Endothelial cell of umbilical vein (primary cell): ENCODE results near the gene ZNF749. TPM values are rescaled to one million over a fixed set of nuclear protein-coding genes. Genes with fewer than 3 reads are reported as not detected.

Experiments used
- BruUV-seq: library from RNA; stranded (reverse); fragments of 400-500 nt; replicated peaks from 2 replicates; lab custom pipeline; 2021; lab: Mats Ljungman, UMichigan
- CTCF ChIA-PET: fragments of 300-600, 350-600 bp; sonication (Branson Sonifier 250); formaldehyde crosslinking; loops from one replicate; lab custom pipeline; 2021; ENCODE audit warnings: antibody characterized with exemption, inconsistent platforms; lab: Charles Lee
- POLR2A ChIA-PET: fragments of 300-600, 350-600 bp; sonication (Branson Sonifier 250); formaldehyde crosslinking; loops from one replicate; lab custom pipeline; 2021; ENCODE audit warnings: antibody characterized with exemption, inconsistent platforms; lab: Charles Lee
- DNase-seq: peaks from one replicate; pipeline ENCODE4 v3.0.0-alpha.2; 2011; ENCODE audit warnings: low read depth, low spot score
- FAIRE-seq: peaks from 2 replicates; lab custom pipeline; 2011; peaks lifted over from hg19 to GRCh38; lab: Jason Lieb, UNC
- H2AFZ ChIP-seq: 2 replicates; pipeline ENCODE4 v1.6.0; 2012; ENCODE audit warnings: low read depth, low read length, control low read depth, inconsistent platforms
- H3K27ac ChIP-seq: 2 replicates; pipeline ENCODE4 v1.5.1; 2011; ENCODE audit warnings: low read depth, mild to moderate bottlenecking, control low read depth, low read length, moderate library complexity; ENCODE audit not compliant: insufficient read depth
- H3K27me3 ChIP-seq, 2 experiments: 2 replicates each; pipeline versions ENCODE4 v1.6.0 to v1.6.1; 2011; ENCODE audit warnings: low read length in 2 of 2, mixed read lengths in 1 of 2; ENCODE audit not compliant: control insufficient read depth in 2 of 2, insufficient read depth in 2 of 2
- H3K36me3 ChIP-seq, 2 experiments: 2 replicates in 1 of 2; 3 replicates in 1 of 2; pipeline ENCODE4 v1.5.1; 2011; ENCODE audit warnings: low read length in 2 of 2, mild to moderate bottlenecking in 1 of 2, moderate library complexity in 1 of 2; ENCODE audit not compliant: control insufficient read depth in 2 of 2, insufficient read depth in 2 of 2; ENCODE audit errors: extremely low read depth in 1 of 2
- H3K4me1 ChIP-seq: 3 replicates; pipeline ENCODE4 v1.5.1; 2011; ENCODE audit warnings: mild to moderate bottlenecking, low read length; ENCODE audit not compliant: control insufficient read depth, insufficient read depth; ENCODE audit errors: extremely low read depth
- H3K4me2 ChIP-seq: 2 replicates; pipeline ENCODE4 v1.6.1; 2011; ENCODE audit warnings: low read length, control low read depth, mixed read lengths; ENCODE audit not compliant: insufficient read depth
- H3K4me3 ChIP-seq, 3 experiments: fragments of 200-600 bp in 1 of 3; sonication (generic), shearing (Covaris generic) in 1 of 3; replicated peaks in 1 of 3; 2 replicates each; pipeline ENCODE4 v1.5.1; 2011 to 2016; ENCODE audit warnings: control low read depth in 3 of 3, low read length in 3 of 3, mild to moderate bottlenecking in 2 of 3, inconsistent platforms in 1 of 3, low read depth in 1 of 3, moderate library complexity in 1 of 3; ENCODE audit not compliant: insufficient read depth in 1 of 3
- H3K79me2 ChIP-seq: 2 replicates; pipeline ENCODE4 v1.6.0; 2012; ENCODE audit warnings: low read length, inconsistent platforms; ENCODE audit not compliant: control insufficient read depth, insufficient read depth
- H3K9ac ChIP-seq: replicated peaks from 2 replicates; pipeline ENCODE3; 2011; ENCODE audit warnings: low read length, control low read depth; ENCODE audit not compliant: insufficient read depth; ENCODE audit errors: extremely low read depth
- H3K9me1 ChIP-seq: replicated peaks from 3 replicates; pipeline ENCODE4 v1.6.0; 2011; ENCODE audit warnings: mild to moderate bottlenecking, low read length; ENCODE audit not compliant: control insufficient read depth, insufficient read depth; ENCODE audit errors: extremely low read depth
- H3K9me3 ChIP-seq: replicated peaks from 2 replicates; pipeline ENCODE4 v1.5.1; 2012; ENCODE audit warnings: low read length, inconsistent platforms; ENCODE audit not compliant: control insufficient read depth, insufficient read depth
- H4K20me1 ChIP-seq: replicated peaks from 2 replicates; pipeline ENCODE3; 2011; ENCODE audit warnings: mild to moderate bottlenecking, low read length; ENCODE audit not compliant: control insufficient read depth, insufficient read depth; ENCODE audit errors: extremely low read depth
- GATA2 ChIP-seq: IDR thresholded peaks from 2 replicates; pipeline ENCODE4 v1.7.0; 2011; ENCODE audit warnings: low read depth, mild to moderate bottlenecking, moderate library complexity, mixed read lengths, low read length; ENCODE audit not compliant: insufficient read length, insufficient read depth
- JUN ChIP-seq: IDR thresholded peaks from 2 replicates; pipeline ENCODE4 v1.6.1; 2011; ENCODE audit warnings: borderline replicate concordance, low read depth; ENCODE audit not compliant: insufficient read length, insufficient read depth
- MYC ChIP-seq: IDR thresholded peaks from one replicate; pipeline ENCODE4 v1.6.1; 2011; ENCODE audit warnings: mild to moderate bottlenecking, low read depth, low read length
- POLR2A ChIP-seq: IDR thresholded peaks from 2 replicates; pipeline ENCODE4 v1.6.1; 2012; ENCODE audit warnings: low read depth, mild to moderate bottlenecking, control low read depth, low read length
- dilution Hi-C: fragments of 300-500 bp; cut with MboI; formaldehyde crosslinking; loops from one replicate; pipeline ENCODE4 v1.15.0; 2019; ENCODE audit warnings: low sequenced_read_pairs; ENCODE audit not compliant: extremely low pct_ligation_motif_present
- intact Hi-C: fragments of 100-400 bp; cut with micrococcal nuclease; formaldehyde crosslinking; loops from one replicate; pipeline ENCODE4 v1.10.0; 2022
- polyA plus RNA-seq, 4 experiments: library from polyadenylated mRNA; depleted of rRNA in 3 of 4; stranded (reverse) in 3 of 4; unstranded in 1 of 4; fragments of >200 nt; gene quantifications; 2 replicates each; pipeline versions ENCODE4 v1.2.1 to v1.2.3, GENCODE V29; 2011 to 2012; ENCODE audit warnings: missing spikeins in 1 of 4
- total RNA-seq: library from RNA; stranded (reverse); gene quantifications from 2 replicates; pipeline ENCODE4 v1.2.3, GENCODE V29; 2021
- TF ChIP-seq, protein P1 (sequence below), 2 donors: IDR thresholded peaks; 1 replicate in 1 of 2; 2 replicates in 1 of 2; pipeline ENCODE4 v1.5.1; 2011; ENCODE audit warnings: low read length in 2 of 2, mild to moderate bottlenecking in 2 of 2, moderate library complexity in 2 of 2, control low read depth in 1 of 2, inconsistent platforms in 1 of 2, low read depth in 1 of 2; ENCODE audit not compliant: insufficient read depth in 1 of 2; ENCODE audit errors: extremely low read depth in 1 of 2

The ZNF749 gene
- total and polyA plus RNA-seq, 2 donors (not counting 3 experiments of a cell fraction or from before 2014, with no cell fraction given), result 8.5 to 11.5 TPM

DNA sequence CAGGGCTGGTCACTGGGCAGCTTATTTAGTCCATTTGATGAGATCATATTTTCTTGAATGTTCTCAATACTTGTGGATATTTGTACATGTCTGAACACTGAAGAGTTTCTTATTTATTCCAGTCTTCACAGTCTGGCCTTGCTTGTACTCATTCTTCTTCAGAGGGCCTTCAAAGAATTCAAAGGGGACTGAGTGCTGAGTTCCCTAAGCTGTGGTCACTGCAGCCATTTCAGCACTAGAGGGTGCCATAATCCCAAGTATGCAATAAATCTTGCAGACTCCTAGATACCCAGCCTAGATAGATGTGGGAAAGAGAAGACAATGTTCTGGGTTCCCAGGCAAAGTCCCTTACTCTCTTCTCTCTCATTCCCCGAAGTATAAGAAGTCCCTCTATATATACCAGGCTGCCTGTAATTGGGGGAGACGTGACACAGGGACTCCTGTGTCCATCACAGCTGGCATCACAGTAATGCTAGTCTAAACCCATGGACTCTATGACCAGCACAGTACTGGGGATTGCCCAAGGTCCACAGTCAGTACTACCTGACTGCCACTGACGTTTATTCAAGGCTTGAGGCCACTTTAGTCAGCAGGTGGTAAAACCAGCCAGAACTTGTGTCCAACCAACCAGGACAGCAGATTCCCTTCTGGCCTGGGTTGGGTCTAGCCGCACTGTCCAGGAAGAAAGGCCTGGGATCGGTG, 30.7 kb downstream of the ZNF749 start:
- H3K27ac ChIP-seq, result no peak overlapping the region
- CTCF ChIA-PET, result interaction anchor here (1.0 kb wide), 1 partner anchor 274 kb away, joined by 3 read pairs; no protein-coding TSS in a partner anchor
- H3K9me3 ChIP-seq, result no peaks in the 10 kb centered on the region
- H3K9me1 ChIP-seq, result no peaks in the 10 kb centered on the region
- no peak for FAIRE-seq
- H4K20me1 ChIP-seq, result no peaks in the 10 kb centered on the region
- no peak overlapping the region for H3K9ac ChIP-seq
- H3K4me1 ChIP-seq, result no peaks in the 10 kb centered on the region
- no peaks in the 10 kb centered on the region for H3K79me2 ChIP-seq
- TF ChIP-seq JUN, result no peak
- TF ChIP-seq, protein P1, sequence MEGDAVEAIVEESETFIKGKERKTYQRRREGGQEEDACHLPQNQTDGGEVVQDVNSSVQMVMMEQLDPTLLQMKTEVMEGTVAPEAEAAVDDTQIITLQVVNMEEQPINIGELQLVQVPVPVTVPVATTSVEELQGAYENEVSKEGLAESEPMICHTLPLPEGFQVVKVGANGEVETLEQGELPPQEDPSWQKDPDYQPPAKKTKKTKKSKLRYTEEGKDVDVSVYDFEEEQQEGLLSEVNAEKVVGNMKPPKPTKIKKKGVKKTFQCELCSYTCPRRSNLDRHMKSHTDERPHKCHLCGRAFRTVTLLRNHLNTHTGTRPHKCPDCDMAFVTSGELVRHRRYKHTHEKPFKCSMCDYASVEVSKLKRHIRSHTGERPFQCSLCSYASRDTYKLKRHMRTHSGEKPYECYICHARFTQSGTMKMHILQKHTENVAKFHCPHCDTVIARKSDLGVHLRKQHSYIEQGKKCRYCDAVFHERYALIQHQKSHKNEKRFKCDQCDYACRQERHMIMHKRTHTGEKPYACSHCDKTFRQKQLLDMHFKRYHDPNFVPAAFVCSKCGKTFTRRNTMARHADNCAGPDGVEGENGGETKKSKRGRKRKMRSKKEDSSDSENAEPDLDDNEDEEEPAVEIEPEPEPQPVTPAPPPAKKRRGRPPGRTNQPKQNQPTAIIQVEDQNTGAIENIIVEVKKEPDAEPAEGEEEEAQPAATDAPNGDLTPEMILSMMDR (IDR thresholded peaks at IDR 0.05; ENCODE audit: extremely low read depth in 1 of 2, insufficient read depth in 1 of 2, low read depth in 1 of 2, low read length in 2 of 2), result peak; percentile 19 to 43
- no peak overlapping the region for H3K4me2 ChIP-seq
- peak; percentile 16 for DNase-seq
- BruUV-seq, result no TSS peak
- dilution Hi-C loops, result no loop called here
- no peaks in the 10 kb centered on the region for H3K36me3 ChIP-seq
- no peak overlapping the region for H2AFZ ChIP-seq
- POLR2A ChIA-PET, result no interaction called here
- H3K27me3 ChIP-seq, result no peaks in the 10 kb centered on the region
- H3K4me3 ChIP-seq, result no peak overlapping the region
- intact Hi-C loops, result loop anchor here (1.0 kb wide), 1 partner anchor 689 kb away; no protein-coding TSS in a partner anchor

DNA sequence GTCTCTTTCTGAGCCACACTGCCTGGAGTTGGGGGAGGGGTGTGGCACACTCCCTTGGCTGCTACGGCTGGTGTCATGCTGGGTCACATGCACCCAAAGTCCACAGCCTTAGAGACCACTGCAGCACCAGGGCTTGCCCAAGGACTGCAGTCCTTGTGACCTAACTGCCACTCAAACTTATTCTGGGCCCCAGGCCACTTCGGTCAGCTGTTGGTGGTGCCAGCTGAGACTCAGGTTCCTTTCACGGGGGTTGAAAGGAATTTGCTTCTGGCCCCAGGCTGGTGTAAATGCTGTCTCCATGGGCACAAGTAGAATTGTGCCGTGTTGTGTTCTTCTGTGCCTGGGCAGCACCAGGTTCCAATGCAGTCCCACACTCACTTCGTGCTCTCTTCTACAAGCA, 31.4 kb downstream of the ZNF749 start:
- POLR2A ChIA-PET, result no interaction called here
- DNase-seq (no peak), FAIRE-seq (no peak)
- TF ChIP-seq GATA2, result no peak
- no peak for TF ChIP-seq MYC
- no peak for TF ChIP-seq POLR2A
- intact Hi-C loops (no loop called here), dilution Hi-C loops (no loop called here)
- Histone ChIP-seq H3K27me3 (no peaks in the 10 kb centered on the region), H3K79me2 (no peaks in the 10 kb centered on the region), H4K20me1 (no peaks in the 10 kb centered on the region), H3K27ac (no peak overlapping the region), H3K9ac (no peak overlapping the region), H3K4me2 (no peak overlapping the region), H3K9me1 (no peaks in the 10 kb centered on the region), H3K9me3 (peaks cover 2% of the 10 kb centered on the region), H3K36me3 (no peaks in the 10 kb centered on the region), H3K4me1 (no peaks in the 10 kb centered on the region), H3K4me3 (no peak overlapping the region), H2AFZ (no peak overlapping the region)
- BruUV-seq, result no TSS peak
- CTCF ChIA-PET, result no interaction called here
